H1 (cell line): ENCODE measurements around the gene TMEM266. TPM values are rescaled to one million over a fixed set of nuclear protein-coding genes. Genes with fewer than 3 reads are reported as not detected.

Source experiments
- CTCF ChIA-PET: fragments of 300-600 bp; sonication (Branson Sonifier 250); formaldehyde crosslinking; loops from one replicate; lab custom pipeline; 2021; ENCODE audit not compliant: partially characterized antibody; lab: Charles Lee
- POLR2A ChIA-PET: fragments of 300-600 bp; sonication (Branson Sonifier 250); formaldehyde crosslinking; loops from one replicate; lab custom pipeline; 2021; ENCODE audit warnings: inconsistent platforms; ENCODE audit not compliant: partially characterized antibody; lab: Charles Lee
- DNase-seq, 2 experiments: peaks; one replicate each; pipeline versions ENCODE4 v3.0.0 to v3.0.0-alpha.2; 2010 to 2022; ENCODE audit warnings: low spot score in 2 of 2, low read depth in 1 of 2, mixed read lengths in 1 of 2
- FAIRE-seq: peaks from 2 replicates; lab custom pipeline; 2011; peaks lifted over from hg19 to GRCh38; lab: Jason Lieb, UNC
- H2AFZ ChIP-seq: 2 replicates; pipeline ENCODE4 v1.8.1; 2012; ENCODE audit warnings: low read length, inconsistent platforms
- H2AK5ac ChIP-seq: 2 replicates; pipeline ENCODE4 v1.6.1; 2013; ENCODE audit warnings: low read depth, low read length
- H2BK120ac ChIP-seq: replicated peaks from 2 replicates; pipeline ENCODE3; 2013; ENCODE audit warnings: low read depth, low read length, inconsistent platforms
- H2BK12ac ChIP-seq: 2 replicates; pipeline ENCODE4 v1.6.1; 2013; ENCODE audit warnings: low read depth, low read length
- H2BK15ac ChIP-seq: 2 replicates; pipeline ENCODE4 v1.6.1; 2013; ENCODE audit warnings: low read length
- H2BK20ac ChIP-seq: 2 replicates; pipeline ENCODE4 v1.6.1; 2013; ENCODE audit warnings: low read length
- H2BK5ac ChIP-seq: 2 replicates; pipeline ENCODE4 v1.6.1; 2013; ENCODE audit warnings: low read depth, low read length
- H3K14ac ChIP-seq: 2 replicates; pipeline ENCODE4 v1.6.1; 2013; ENCODE audit warnings: inconsistent platforms; ENCODE audit not compliant: insufficient read length
- H3K18ac ChIP-seq: 2 replicates; pipeline ENCODE4 v1.6.1; 2013; ENCODE audit warnings: low read length; ENCODE audit errors: extremely low read depth
- H3K23ac ChIP-seq: 2 replicates; pipeline ENCODE4 v1.6.1; 2013; ENCODE audit warnings: inconsistent platforms; ENCODE audit not compliant: insufficient read length
- H3K23me2 ChIP-seq: 2 replicates; pipeline ENCODE4 v1.6.1; 2013; ENCODE audit warnings: low read depth, low read length
- H3K27ac ChIP-seq: 2 replicates; pipeline ENCODE4 v1.6.1; 2011; ENCODE audit warnings: low read depth, low read length, inconsistent platforms
- H3K27me3 ChIP-seq, 4 experiments: replicated peaks in 1 of 4; 1 replicate in 1 of 4; 2 replicates in 3 of 4; pipeline versions ENCODE4 v1.6.1 to v1.8.1; 2011 to 2013; ENCODE audit warnings: low read length in 3 of 4, mild to moderate bottlenecking in 3 of 4, inconsistent platforms in 2 of 4, mixed read lengths in 2 of 4, moderate library complexity in 1 of 4; ENCODE audit not compliant: control insufficient read depth in 3 of 4, insufficient read depth in 3 of 4; ENCODE audit errors: extremely low read depth in 1 of 4
- H3K36me3 ChIP-seq, 4 experiments: 2 replicates each; pipeline versions ENCODE4 v1.6.1 to v1.8.1; 2011 to 2013; ENCODE audit warnings: mild to moderate bottlenecking in 4 of 4, low read length in 3 of 4, moderate library complexity in 2 of 4, control low read depth in 1 of 4, inconsistent platforms in 1 of 4; ENCODE audit not compliant: insufficient read depth in 4 of 4, control insufficient read depth in 2 of 4
- H3K4ac ChIP-seq: replicated peaks from 2 replicates; pipeline ENCODE3; 2013; ENCODE audit warnings: low read length, low read depth, mixed read lengths, inconsistent platforms; ENCODE audit not compliant: insufficient read length
- H3K4me1 ChIP-seq, 4 experiments: replicated peaks in 1 of 4; 1 replicate in 1 of 4; 2 replicates in 3 of 4; pipeline versions ENCODE4 v1.6.1 to v1.8.1; 2011 to 2013; ENCODE audit warnings: low read length in 3 of 4, inconsistent platforms in 2 of 4, mixed read lengths in 1 of 4; ENCODE audit not compliant: insufficient read depth in 4 of 4, control insufficient read depth in 3 of 4
- H3K4me2 ChIP-seq, 2 experiments: 2 replicates each; pipeline versions ENCODE4 v1.6.1 to v1.8.1; 2011 to 2013; ENCODE audit warnings: low read depth in 2 of 2, low read length in 2 of 2, control low read depth in 1 of 2, inconsistent platforms in 1 of 2, mild to moderate bottlenecking in 1 of 2; ENCODE audit not compliant: insufficient read depth in 1 of 2
- H3K4me3 ChIP-seq, 4 experiments: fragments of 200-600, 300-600 bp in 1 of 4; sonication (generic), shearing (Covaris generic), sonication (Bioruptor Twin) in 1 of 4; 2 replicates each; pipeline versions ENCODE4 v1.5.1 to v1.8.1; 2011 to 2016; ENCODE audit warnings: low read length in 4 of 4, low read depth in 3 of 4, control low read depth in 2 of 4, inconsistent platforms in 2 of 4, mild to moderate bottlenecking in 2 of 4, mixed read lengths in 1 of 4, moderate library complexity in 1 of 4; ENCODE audit not compliant: insufficient read depth in 2 of 4; ENCODE audit errors: extremely low read depth in 1 of 4
- H3K56ac ChIP-seq: replicated peaks from 2 replicates; pipeline ENCODE3; 2013; ENCODE audit warnings: low read depth, mild to moderate bottlenecking, mixed read lengths, low read length, inconsistent platforms; ENCODE audit not compliant: insufficient read length
- H3K79me1 ChIP-seq: 2 replicates; pipeline ENCODE4 v1.6.1; 2013; ENCODE audit warnings: low read depth, low read length, control low read depth
- H3K79me2 ChIP-seq, 2 experiments: 2 replicates each; pipeline versions ENCODE4 v1.6.1 to v1.8.1; 2012 to 2013; ENCODE audit warnings: low read length in 2 of 2, mild to moderate bottlenecking in 2 of 2, inconsistent platforms in 1 of 2; ENCODE audit not compliant: insufficient read depth in 2 of 2, control insufficient read depth in 1 of 2
- H3K9ac ChIP-seq, 4 experiments: replicated peaks in 1 of 4; 1 replicate in 1 of 4; 2 replicates in 3 of 4; pipeline versions ENCODE4 v1.6.1 to v1.8.1; 2011 to 2013; ENCODE audit warnings: low read depth in 3 of 4, low read length in 3 of 4, control low read depth in 2 of 4, mild to moderate bottlenecking in 2 of 4, moderate library complexity in 2 of 4, inconsistent platforms in 1 of 4; ENCODE audit errors: extremely low read depth in 1 of 4
- H3K9me3 ChIP-seq, 2 experiments: 2 replicates each; pipeline versions ENCODE4 v1.6.1 to v1.8.1; 2012 to 2013; ENCODE audit warnings: mild to moderate bottlenecking in 2 of 2, moderate library complexity in 2 of 2, control low read depth in 1 of 2, inconsistent platforms in 1 of 2, low read depth in 1 of 2, low read length in 1 of 2, mixed read lengths in 1 of 2; ENCODE audit not compliant: insufficient read depth in 2 of 2
- H4K20me1 ChIP-seq, 2 experiments: replicated peaks in 1 of 2; 2 replicates each; pipeline versions ENCODE3 to v1.8.1; 2011 to 2013; ENCODE audit warnings: inconsistent platforms in 2 of 2, low read length in 2 of 2, mild to moderate bottlenecking in 1 of 2; ENCODE audit not compliant: insufficient read depth in 2 of 2, control insufficient read depth in 1 of 2
- H4K5ac ChIP-seq: 2 replicates; pipeline ENCODE4 v1.6.1; 2013; ENCODE audit warnings: low read length, low read depth, mixed read lengths, inconsistent platforms; ENCODE audit not compliant: insufficient read length
- H4K8ac ChIP-seq: 2 replicates; pipeline ENCODE4 v1.8.0; 2013; ENCODE audit warnings: mild to moderate bottlenecking, moderate library complexity, low read length, inconsistent platforms; ENCODE audit not compliant: insufficient read depth; ENCODE audit errors: extremely low read depth
- H4K91ac ChIP-seq: replicated peaks from 2 replicates; pipeline ENCODE3; 2013; ENCODE audit warnings: low read length, mixed read lengths, inconsistent platforms; ENCODE audit not compliant: insufficient read length
- BCL11A ChIP-seq, 2 experiments: IDR thresholded peaks; one replicate each; pipeline ENCODE4 v1.6.1; 2011; ENCODE audit warnings: low read depth in 2 of 2, low read length in 2 of 2, mild to moderate bottlenecking in 2 of 2
- CBX5 ChIP-seq: fragments of 300-800, 300-1000 bp; sonication (generic); IDR thresholded peaks from 2 replicates; pipeline ENCODE4 v1.7.1; 2016; ENCODE audit warnings: antibody characterized with exemption, low read length, low read depth
- CREB1 ChIP-seq: IDR thresholded peaks from 2 replicates; pipeline ENCODE4 v1.6.1; 2012; ENCODE audit warnings: inconsistent platforms
- GTF2F1 ChIP-seq: IDR thresholded peaks from 2 replicates; pipeline ENCODE4 v1.6.1; 2012; ENCODE audit warnings: low read depth, low read length, improper control_type of control experiment, borderline replicate concordance
- JUN ChIP-seq: IDR thresholded peaks from 2 replicates; pipeline ENCODE4 v1.6.1; 2011; ENCODE audit warnings: low read depth, mild to moderate bottlenecking, improper control_type of control experiment, low read length
- KDM4A ChIP-seq: IDR thresholded peaks from one replicate; pipeline ENCODE4 v1.7.1; 2012; ENCODE audit warnings: low read depth, mild to moderate bottlenecking, moderate library complexity, low read length, inconsistent platforms; ENCODE audit not compliant: severe bottlenecking
- NANOG ChIP-seq: IDR thresholded peaks from 2 replicates; pipeline ENCODE4 v1.6.1; 2011; ENCODE audit warnings: low read length, low read depth, mild to moderate bottlenecking, inconsistent platforms; ENCODE audit not compliant: insufficient read depth, poor library complexity, severe bottlenecking
- NRF1 ChIP-seq: IDR thresholded peaks from 2 replicates; pipeline ENCODE4 v1.6.1; 2011; ENCODE audit warnings: mild to moderate bottlenecking, low read depth, low read length, improper control_type of control experiment
- RNF2 ChIP-seq: fragments of 200-900, 300-1000 bp; sonication (generic); IDR thresholded peaks from 2 replicates; pipeline ENCODE4 v1.7.1; 2016; ENCODE audit warnings: borderline replicate concordance, low read depth, mild to moderate bottlenecking, antibody characterized with exemption, low read length; ENCODE audit not compliant: poor library complexity, severe bottlenecking; ENCODE audit errors: missing control alignments
- SIX5 ChIP-seq: IDR thresholded peaks from 2 replicates; pipeline ENCODE4 v1.6.1; 2011; ENCODE audit warnings: mild to moderate bottlenecking, low read depth, low read length
- SP2 ChIP-seq: IDR thresholded peaks from 2 replicates; pipeline ENCODE4 v1.6.1; 2012; ENCODE audit warnings: mild to moderate bottlenecking, low read length, inconsistent platforms
- SRF ChIP-seq: IDR thresholded peaks from 2 replicates; pipeline ENCODE4 v1.6.1; 2011; ENCODE audit warnings: mild to moderate bottlenecking, low read depth, low read length, moderate library complexity
- SUZ12 ChIP-seq: fragments of 200-600 bp; sonication (generic); IDR thresholded peaks from 2 replicates; pipeline ENCODE4 v1.6.1; 2012; ENCODE audit warnings: mild to moderate bottlenecking, inconsistent platforms, low read length, moderate library complexity, mixed read lengths
- YY1 ChIP-seq: IDR thresholded peaks from 2 replicates; pipeline ENCODE4 v1.6.1; 2011; ENCODE audit warnings: low read depth, mild to moderate bottlenecking, low read length
- WGBS, 2 experiments: shearing (Covaris generic) in 1 of 2; methylation state at CpG; one replicate each; pipeline versions ENCODE4 v1.1.6 to v1.1.7; 2013 to 2015; ENCODE audit warnings: low lambda C conversion rate in 2 of 2, mixed read lengths in 2 of 2, inconsistent platforms in 1 of 2, low coverage in 1 of 2, missing lambda C conversion rate in 1 of 2; ENCODE audit not compliant: insufficient replicate concordance in 2 of 2, insufficient coverage in 1 of 2, insufficient read length in 1 of 2; ENCODE audit errors: extremely low coverage in 1 of 2, missing lambda C conversion rate in 1 of 2; 5-methylcytosine and 5-hydroxymethylcytosine counted together
- polyA plus RNA-seq, 7 experiments: library from polyadenylated mRNA; depleted of rRNA in 3 of 7; stranded (reverse) in 5 of 7; unstranded in 2 of 7; fragments of >200 nt in 5 of 7; fragments of 200-250 nt in 2 of 7; gene quantifications; 1 replicate in 5 of 7; 2 replicates in 1 of 7; 4 replicates in 1 of 7; pipeline versions ENCODE4 v1.2.1 to v1.2.3, GENCODE V29; 2011 to 2013; ENCODE audit warnings: missing spikeins in 2 of 7, mixed read lengths in 2 of 7
- total RNA-seq: library from RNA; stranded (reverse); fragmentation: NEBNext Ultra II Directional; extraction: Animal tissue kit (Norgen Biotek cat#: 25700); gene quantifications from 2 replicates; pipeline ENCODE4 v1.2.1, GENCODE V29; 2021

The TMEM266 gene
- total and polyA plus RNA-seq, 2 of the 8 experiments (the other 6 are each of a cell fraction or from before 2014, with no cell fraction given), result 2.6 TPM

DNA sequence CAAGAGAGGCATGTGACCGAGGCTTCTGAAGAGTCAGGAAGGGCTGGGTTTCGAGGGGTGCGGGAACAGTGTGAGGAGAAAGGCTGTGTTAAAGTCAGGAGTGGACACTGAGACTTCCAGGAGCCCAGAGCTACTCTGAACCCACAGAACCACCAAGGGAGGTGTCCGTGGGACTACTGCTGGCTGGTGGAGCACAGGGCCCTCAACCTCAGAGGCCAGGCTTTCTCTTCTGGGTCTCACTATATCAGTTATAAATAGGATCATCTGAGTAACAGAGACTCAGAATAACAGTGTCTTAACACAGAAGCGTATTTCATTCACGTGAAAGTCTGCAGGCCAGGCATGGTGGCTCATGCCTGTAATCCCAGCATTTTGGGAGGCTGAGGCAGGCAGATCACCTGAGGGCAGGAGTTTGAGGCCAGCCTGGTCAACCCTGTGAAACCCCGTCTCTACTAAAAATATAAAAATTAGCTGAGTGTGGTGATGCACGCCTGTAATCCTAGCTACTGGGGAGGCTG lies 113.6 kb downstream of the TMEM266 start:
- Histone ChIP-seq H4K20me1 (no peaks in the 10 kb centered on the region), H2BK120ac (no peak overlapping the region), H3K4me3 (no peak overlapping the region), H2BK12ac (no peak overlapping the region), H3K79me1 (no peaks in the 10 kb centered on the region), H3K56ac (no peak overlapping the region), H3K9me3 (no peaks in the 10 kb centered on the region), H3K23me2 (no peaks in the 10 kb centered on the region), H2BK15ac (no peak overlapping the region), H2BK20ac (no peak overlapping the region), H3K27me3 (no peaks in the 10 kb centered on the region; a peak in 1 of 7 replicates), H3K14ac (no peak overlapping the region), H3K4me1 (peaks cover 0 to 7% (median 0%) of the 10 kb centered on the region in 4 experiments; a peak in 1 of 7 replicates), H4K8ac (no peak overlapping the region), H2AK5ac (no peak overlapping the region), H4K5ac (no peak overlapping the region), H3K4ac (no peak overlapping the region), H3K9ac (no peak overlapping the region), H3K36me3 (no peaks in the 10 kb centered on the region), H2BK5ac (no peak overlapping the region), H3K4me2 (no peak overlapping the region), H3K18ac (no peak overlapping the region), H2AFZ (no peak overlapping the region), H3K27ac (no peak overlapping the region), H4K91ac (no peak overlapping the region), H3K79me2 (no peaks in the 10 kb centered on the region), H3K23ac (no peak overlapping the region)
- FAIRE-seq (no peak), DNase-seq (no peak)
- ChIA-PET POLR2A (no interaction called here), CTCF (interaction anchor here (0.6 to 1.8 kb wide), 5 partner anchors 16 to 459 kb away, joined by 3 to 5 read pairs (median 4); no protein-coding TSS in a partner anchor)
- WGBS, 2 experiments, result 87% methylated on average over 8 of the region's 8 CpGs; no CpG with 5 or more reads in 1 of the 2 experiments
- TF ChIP-seq SP2, result no peak
- TF ChIP-seq NRF1, result no peak
- no peak for TF ChIP-seq NANOG
- no peak for TF ChIP-seq RNF2
- TF ChIP-seq CBX5, result no peak
- no peak for TF ChIP-seq KDM4A
- TF ChIP-seq SUZ12, result no peak
- no peak for TF ChIP-seq SIX5
- no peak for TF ChIP-seq CREB1
- no peak for TF ChIP-seq JUN
- no peak for TF ChIP-seq GTF2F1
- no peak for TF ChIP-seq SRF
- no peak for TF ChIP-seq YY1
- TF ChIP-seq BCL11A (IDR thresholded peaks at IDR 0.05; ENCODE audit: low read depth in 2 of 2, low read length in 2 of 2), result no peak
